Duodenal mucosa (tissue), 2 donors: ENCODE measurements around the gene CELF5.

ENCODE experiments used
- H3K27ac ChIP-seq: one replicate; pipeline ENCODE4 v1.7.0; 2013; ENCODE audit warnings: low read depth, low read length
- H3K27me3 ChIP-seq, 2 donors: one replicate each; pipeline ENCODE4 v1.7.0; 2013; ENCODE audit warnings: low read length in 2 of 2, control low read depth in 1 of 2; ENCODE audit not compliant: insufficient read depth in 2 of 2, control insufficient read depth in 1 of 2
- H3K36me3 ChIP-seq, 2 donors: one replicate each; pipeline ENCODE4 v1.7.0; 2013; ENCODE audit warnings: low read length in 2 of 2, control low read depth in 1 of 2; ENCODE audit not compliant: insufficient read depth in 2 of 2, control insufficient read depth in 1 of 2
- H3K4me1 ChIP-seq, 2 donors: one replicate each; pipeline ENCODE4 v1.7.0; 2013; ENCODE audit warnings: low read length in 2 of 2, control low read depth in 1 of 2; ENCODE audit not compliant: insufficient read depth in 2 of 2, control insufficient read depth in 1 of 2
- H3K4me3 ChIP-seq, 2 donors: one replicate each; pipeline ENCODE4 v1.7.0; 2013; ENCODE audit warnings: low read length in 2 of 2, low read depth in 1 of 2
- H3K9ac ChIP-seq, 2 donors: one replicate each; pipeline ENCODE4 v1.7.0; 2013; ENCODE audit warnings: low read length in 2 of 2, low read depth in 1 of 2
- H3K9me3 ChIP-seq, 2 donors: one replicate each; pipeline ENCODE4 v1.7.0; 2013; ENCODE audit warnings: low read length in 2 of 2, control low read depth in 1 of 2; ENCODE audit not compliant: control insufficient read depth in 1 of 2

CELF5 gene

DNA sequence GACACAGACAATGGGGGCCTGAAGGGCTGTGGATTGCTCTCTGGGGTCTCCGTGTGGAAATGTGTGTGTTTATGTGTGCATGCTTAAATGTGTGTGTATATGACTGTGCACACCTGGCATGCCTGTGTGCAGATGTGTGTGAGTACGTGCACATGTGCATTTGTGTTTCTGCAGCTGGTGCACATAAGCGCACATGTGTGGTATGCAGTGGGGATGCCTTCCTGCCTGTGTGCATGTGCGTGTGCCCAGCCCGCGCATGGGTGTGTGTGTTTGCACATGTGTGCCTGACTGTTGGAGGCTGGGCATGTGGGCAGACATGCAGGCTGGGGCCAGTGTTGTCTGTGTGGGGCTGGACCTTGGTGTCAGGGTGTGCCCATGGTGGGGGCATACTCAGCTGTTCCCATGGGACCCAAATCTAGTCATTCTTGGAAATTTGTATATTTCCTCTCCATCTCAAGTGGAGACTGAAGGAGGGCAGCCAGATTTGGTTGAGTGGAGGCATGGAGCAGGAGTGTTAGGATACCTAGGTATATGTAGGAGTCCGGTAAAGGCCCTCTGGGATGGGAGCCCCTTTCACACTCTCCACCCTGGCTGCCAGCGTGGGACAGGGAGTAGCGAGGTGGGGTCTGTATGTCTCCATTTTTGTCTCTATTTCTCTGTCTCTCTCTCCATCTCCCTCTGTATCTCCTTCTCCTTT lies 49.9 kb downstream of the CELF5 start:
- H3K27me3 ChIP-seq, result peaks cover 19 to 29% of the 10 kb centered on the region in 2 donors
- no peaks in the 10 kb centered on the region for H3K36me3 ChIP-seq
- H3K4me1 ChIP-seq, result peaks cover 0 to 8% of the 10 kb centered on the region in 2 donors
- H3K9me3 ChIP-seq, result peaks cover 0 to 2% of the 10 kb centered on the region in 2 donors
- H3K27ac ChIP-seq, result no peak overlapping the region
- H3K4me3 ChIP-seq, result no peak overlapping the region
- H3K9ac ChIP-seq, result no peak overlapping the region

DNA sequence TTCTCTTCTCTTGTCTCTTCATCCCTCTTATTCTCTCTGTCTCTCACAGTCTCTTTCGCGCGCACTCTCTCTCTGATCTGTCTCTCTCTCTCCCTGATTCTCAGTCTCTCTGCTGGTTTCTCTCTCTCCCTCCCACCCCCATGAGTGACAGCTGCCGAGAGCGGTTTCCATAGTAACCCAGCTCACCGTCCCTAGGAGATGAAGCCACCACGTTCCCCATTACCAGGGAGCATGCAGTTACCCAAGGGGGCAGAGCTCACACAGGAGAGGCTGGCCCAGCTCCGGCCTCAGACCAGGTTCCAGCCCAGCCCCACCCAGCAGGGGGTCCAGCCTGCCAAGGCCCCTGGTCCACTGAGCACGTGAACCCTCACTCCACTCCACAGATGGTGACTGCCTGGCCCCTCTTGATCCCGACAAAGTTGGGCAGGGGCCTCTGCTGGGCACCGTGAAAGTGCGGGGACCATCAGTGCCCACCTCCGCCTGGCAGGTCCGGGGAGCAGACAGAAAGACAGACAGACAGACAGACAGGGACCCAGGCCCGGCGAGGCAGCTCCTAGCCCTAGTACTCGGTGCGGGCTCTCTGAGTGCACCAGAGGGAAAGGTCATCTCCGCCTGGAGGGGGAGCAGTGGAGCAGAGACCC lies 50.6 kb downstream of the CELF5 start:
- Histone ChIP-seq H3K27me3 (peaks cover 13 to 23% of the 10 kb centered on the region in 2 donors), H3K4me1 (peaks cover 0 to 8% of the 10 kb centered on the region in 2 donors), H3K9ac (no peak overlapping the region), H3K36me3 (no peaks in the 10 kb centered on the region), H3K4me3 (peak overlapping the region; percentile 57 to 62), H3K27ac (no peak overlapping the region), H3K9me3 (peaks cover 0 to 2% of the 10 kb centered on the region in 2 donors)

DNA sequence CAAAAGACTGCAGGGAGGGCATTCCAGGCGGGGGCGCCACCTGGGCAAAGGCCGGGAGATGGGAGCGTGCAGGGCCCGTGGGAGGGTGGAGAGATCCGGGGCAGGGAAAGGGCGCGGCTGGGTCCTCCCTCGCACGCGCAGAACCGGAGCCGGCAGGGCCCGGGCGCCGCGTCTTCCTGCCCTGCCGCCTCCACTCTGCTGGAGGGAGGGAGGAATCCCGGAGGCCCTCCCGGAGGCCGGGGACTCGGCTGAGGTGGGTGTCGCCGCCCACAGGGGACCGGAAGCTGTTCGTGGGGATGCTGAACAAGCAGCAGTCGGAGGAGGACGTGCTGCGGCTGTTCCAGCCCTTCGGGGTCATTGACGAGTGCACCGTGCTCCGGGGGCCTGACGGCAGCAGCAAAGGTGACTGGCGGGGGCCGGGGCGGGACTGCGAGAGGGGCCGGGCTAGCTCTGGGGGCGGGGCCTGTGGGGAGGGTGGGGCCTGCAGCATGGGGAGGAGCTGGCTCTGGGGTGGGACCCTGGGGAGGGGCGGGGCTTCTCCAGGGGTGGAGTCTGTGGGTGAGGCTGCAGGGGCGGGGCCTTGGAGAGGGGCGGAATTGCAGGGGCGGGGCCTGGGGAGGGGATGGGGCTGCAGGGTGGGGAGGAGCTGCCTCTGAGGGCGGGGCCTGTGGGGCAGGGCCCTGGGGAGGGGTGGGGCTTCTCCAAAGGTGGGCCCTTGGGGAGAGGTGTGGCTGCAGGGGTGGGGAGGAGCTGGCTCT lies 51.3 kb downstream of the CELF5 start:
- Histone ChIP-seq H3K9ac (no peak overlapping the region), H3K4me3 (peak overlapping the region; percentile 57 to 62), H3K27ac (no peak overlapping the region)

DNA sequence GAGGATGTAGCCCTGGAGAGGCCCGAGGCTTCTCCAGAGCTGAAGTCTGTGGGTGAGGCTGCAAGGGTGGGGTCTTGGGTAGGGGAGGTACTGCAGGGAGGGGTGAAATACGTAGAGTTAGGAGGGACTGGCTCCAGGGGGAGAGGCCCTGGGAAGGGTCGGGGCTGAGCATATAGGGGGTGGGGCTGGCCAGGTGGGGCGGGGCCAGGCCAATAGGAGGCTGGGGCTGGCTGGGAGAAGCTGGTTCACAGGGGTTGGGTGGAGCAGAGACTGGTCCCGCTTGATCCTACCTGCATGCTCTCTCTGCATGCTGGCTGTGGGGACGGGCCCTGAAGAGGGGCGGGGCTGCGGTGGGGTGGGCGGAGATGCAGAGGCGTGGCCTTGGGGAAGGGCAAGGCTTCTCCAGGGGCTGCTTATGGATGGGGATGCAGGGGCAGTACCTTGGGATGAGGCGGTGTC lies 51.9 kb downstream of the CELF5 start:
- Histone ChIP-seq H3K36me3 (no peaks in the 10 kb centered on the region), H3K27ac (no peak overlapping the region), H3K4me3 (no peak overlapping the region), H3K9me3 (peaks cover 0 to 2% of the 10 kb centered on the region in 2 donors), H3K27me3 (peaks cover 11 to 29% of the 10 kb centered on the region in 2 donors), H3K9ac (no peak overlapping the region), H3K4me1 (peaks cover 0 to 8% of the 10 kb centered on the region in 2 donors)

More for the DNA sequence above, 51.3 kb downstream of the CELF5 start:
- Histone ChIP-seq H3K36me3 (no peaks in the 10 kb centered on the region), H3K4me1 (peaks cover 0 to 8% of the 10 kb centered on the region in 2 donors), H3K27me3 (peaks cover 11 to 23% of the 10 kb centered on the region in 2 donors), H3K9me3 (peaks cover 0 to 2% of the 10 kb centered on the region in 2 donors)

DNA sequence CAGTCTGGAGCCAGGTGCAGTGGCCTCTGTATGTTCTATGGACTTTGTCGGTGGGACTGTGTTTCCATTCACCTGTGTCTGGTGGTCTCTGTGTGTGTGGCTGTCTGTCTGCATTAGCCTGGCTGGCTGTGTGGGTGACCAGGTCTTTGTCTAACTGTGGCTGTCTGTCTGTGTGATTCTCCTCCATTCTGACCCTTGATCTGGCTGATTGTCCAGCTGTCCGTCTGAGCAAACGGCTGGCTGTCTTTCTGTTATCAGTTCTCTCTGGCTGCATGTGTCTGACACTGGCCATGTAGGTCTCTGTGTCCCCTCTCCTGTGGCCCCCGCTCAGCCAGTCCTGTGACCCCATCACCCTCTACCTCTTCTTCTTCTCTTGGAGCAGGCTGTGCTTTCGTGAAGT lies 53.2 kb downstream of the CELF5 start:
- Histone ChIP-seq H3K27ac (no peak overlapping the region), H3K4me3 (no peak overlapping the region), H3K9me3 (no peaks in the 10 kb centered on the region), H3K36me3 (no peaks in the 10 kb centered on the region), H3K27me3 (peaks cover 15 to 40% of the 10 kb centered on the region in 2 donors), H3K9ac (no peak overlapping the region), H3K4me1 (peaks cover 0 to 8% of the 10 kb centered on the region in 2 donors)

DNA sequence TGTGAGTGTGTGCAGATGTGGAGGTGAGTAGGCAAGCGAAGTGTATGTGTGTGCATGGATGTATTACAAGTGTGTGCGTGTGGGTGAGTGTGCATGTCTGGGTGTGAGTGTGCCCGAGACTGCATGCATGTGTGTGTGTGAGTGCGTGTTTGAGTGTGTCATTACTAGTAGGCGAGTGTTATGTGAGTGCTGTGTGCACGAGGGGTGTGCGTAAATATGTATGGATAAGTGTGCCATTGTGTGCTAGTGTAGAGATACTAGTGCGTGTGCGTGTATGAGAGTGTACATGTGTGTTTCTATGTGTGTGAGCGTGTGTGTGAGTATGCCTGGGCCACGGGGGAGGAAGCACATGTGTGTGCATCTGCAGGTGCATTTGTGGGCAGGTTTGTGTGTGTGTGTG lies 53.8 kb downstream of the CELF5 start:
- no peaks in the 10 kb centered on the region for H3K9me3 ChIP-seq
- peaks cover 0 to 8% of the 10 kb centered on the region in 2 donors for H3K4me1 ChIP-seq
- H3K36me3 ChIP-seq, result no peaks in the 10 kb centered on the region
- H3K9ac ChIP-seq, result no peak overlapping the region
- no peak overlapping the region for H3K27ac ChIP-seq
- no peak overlapping the region for H3K4me3 ChIP-seq
- peaks cover 17 to 40% of the 10 kb centered on the region in 2 donors for H3K27me3 ChIP-seq

DNA sequence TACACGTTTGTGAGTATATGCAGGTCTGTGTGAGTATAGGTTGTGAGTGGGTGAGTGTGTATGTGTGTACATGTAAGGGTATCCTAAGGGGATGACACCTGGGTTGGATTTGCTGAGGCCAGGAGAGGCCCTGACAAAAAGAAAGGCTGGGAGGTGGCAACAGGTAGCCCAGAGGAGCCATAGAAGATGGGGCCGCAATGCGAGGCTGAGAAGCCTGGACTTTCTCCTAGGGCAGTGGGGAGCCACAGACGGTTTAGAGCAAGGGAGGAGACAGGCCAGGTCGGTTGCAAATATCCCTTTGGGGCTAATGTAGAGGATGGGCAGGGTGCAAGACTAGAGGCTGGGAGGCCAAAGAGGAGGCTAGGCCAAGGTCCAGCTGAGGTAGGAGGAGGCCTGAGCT lies 54.3 kb downstream of the CELF5 start:
- Histone ChIP-seq H3K4me1 (peaks cover 0 to 8% of the 10 kb centered on the region in 2 donors), H3K27me3 (peaks cover 17 to 41% of the 10 kb centered on the region in 2 donors), H3K36me3 (no peaks in the 10 kb centered on the region)

DNA sequence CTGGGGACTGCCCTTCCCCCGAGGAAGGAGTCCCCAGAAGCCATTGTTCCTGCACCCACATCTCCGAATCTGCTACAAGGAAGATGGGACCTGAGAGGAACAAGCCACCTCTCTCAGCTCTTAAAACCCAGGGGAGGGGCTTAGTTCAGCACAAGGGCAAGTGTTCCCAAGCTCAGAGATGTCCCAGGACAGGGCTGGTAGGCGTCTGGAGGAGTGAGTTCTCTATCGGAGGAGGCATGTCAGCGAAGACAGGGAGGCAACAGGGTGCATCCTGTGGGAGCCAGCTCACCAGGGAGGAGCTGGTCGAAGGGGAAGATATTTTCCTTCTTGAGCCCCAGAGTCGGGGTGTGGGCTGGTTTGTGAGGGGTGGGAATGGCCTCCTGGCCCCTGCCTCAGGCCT lies 54.8 kb downstream of the CELF5 start:
- Histone ChIP-seq H3K4me1 (peaks cover 2 to 11% of the 10 kb centered on the region in 2 donors), H3K9ac (no peak overlapping the region), H3K4me3 (no peak overlapping the region), H3K36me3 (no peaks in the 10 kb centered on the region), H3K27me3 (peaks cover 18 to 45% of the 10 kb centered on the region in 2 donors), H3K9me3 (no peaks in the 10 kb centered on the region), H3K27ac (no peak overlapping the region)

More for the DNA sequence above, 54.3 kb downstream of the CELF5 start:
- H3K9ac ChIP-seq, result no peak overlapping the region
- H3K4me3 ChIP-seq, result no peak overlapping the region
- no peaks in the 10 kb centered on the region for H3K9me3 ChIP-seq
- H3K27ac ChIP-seq, result no peak overlapping the region

DNA sequence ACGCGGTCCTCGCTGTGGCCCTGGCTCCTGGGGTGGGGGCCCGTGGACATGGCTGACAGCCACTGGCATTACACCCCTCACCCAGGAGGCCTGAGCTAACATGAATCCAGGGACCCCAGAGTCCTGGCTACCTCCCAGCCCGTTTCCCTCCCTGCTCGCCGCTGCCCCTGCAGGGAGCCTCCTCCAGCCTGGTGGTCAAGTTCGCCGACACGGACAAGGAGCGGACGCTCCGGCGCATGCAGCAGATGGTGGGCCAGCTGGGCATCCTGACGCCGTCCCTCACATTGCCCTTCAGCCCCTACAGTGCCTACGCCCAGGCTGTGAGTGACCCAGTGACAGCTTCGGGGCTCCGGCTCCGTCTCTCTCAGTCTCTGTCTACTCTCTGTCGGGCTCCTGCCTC lies 56.6 kb downstream of the CELF5 start:
- Histone ChIP-seq H3K9ac (no peak overlapping the region), H3K27ac (no peak overlapping the region), H3K9me3 (no peaks in the 10 kb centered on the region), H3K4me1 (peaks cover 7% of the 10 kb centered on the region in 2 donors), H3K36me3 (no peaks in the 10 kb centered on the region), H3K27me3 (peaks cover 14 to 41% of the 10 kb centered on the region in 2 donors), H3K4me3 (no peak overlapping the region)

DNA sequence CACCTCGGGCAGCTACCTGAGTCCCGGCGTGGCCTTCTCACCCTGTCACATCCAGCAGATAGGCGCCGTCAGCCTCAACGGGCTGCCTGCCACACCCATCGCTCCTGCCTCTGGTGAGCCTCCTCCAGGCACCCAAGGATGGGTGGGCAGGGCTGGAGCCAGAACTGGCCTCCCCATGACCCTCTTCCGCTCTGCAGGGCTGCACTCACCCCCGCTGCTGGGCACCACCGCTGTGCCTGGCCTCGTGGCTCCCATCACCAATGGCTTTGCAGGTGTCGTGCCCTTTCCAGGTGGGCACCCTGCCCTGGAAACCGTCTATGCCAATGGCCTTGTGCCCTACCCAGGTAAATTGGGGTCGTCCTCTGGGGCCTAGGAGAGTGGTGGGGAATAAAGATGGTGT lies 57.7 kb downstream of the CELF5 start:
- Histone ChIP-seq H3K9me3 (no peaks in the 10 kb centered on the region), H3K4me1 (peaks cover 7% of the 10 kb centered on the region in 2 donors), H3K9ac (no peak overlapping the region), H3K27ac (no peak overlapping the region), H3K4me3 (no peak overlapping the region), H3K36me3 (no peaks in the 10 kb centered on the region), H3K27me3 (peaks cover 14 to 41% of the 10 kb centered on the region in 2 donors)
